22Rv1 (cell line): Measurements from ENCODE around the gene MAD1L1.

Experiments
- ZFX ChIP-seq: fragments of 450-650 bp; IDR thresholded peaks from 2 replicates; pipeline ENCODE4 v1.6.1; 2017; ENCODE audit warnings: antibody characterized with exemption, borderline replicate concordance
- TF ChIP-seq, protein P1 (sequence below): fragments of 450-650 bp; IDR thresholded peaks from 2 replicates; pipeline ENCODE4 v1.5.1; 2017; ENCODE audit warnings: mild to moderate bottlenecking

DNA sequence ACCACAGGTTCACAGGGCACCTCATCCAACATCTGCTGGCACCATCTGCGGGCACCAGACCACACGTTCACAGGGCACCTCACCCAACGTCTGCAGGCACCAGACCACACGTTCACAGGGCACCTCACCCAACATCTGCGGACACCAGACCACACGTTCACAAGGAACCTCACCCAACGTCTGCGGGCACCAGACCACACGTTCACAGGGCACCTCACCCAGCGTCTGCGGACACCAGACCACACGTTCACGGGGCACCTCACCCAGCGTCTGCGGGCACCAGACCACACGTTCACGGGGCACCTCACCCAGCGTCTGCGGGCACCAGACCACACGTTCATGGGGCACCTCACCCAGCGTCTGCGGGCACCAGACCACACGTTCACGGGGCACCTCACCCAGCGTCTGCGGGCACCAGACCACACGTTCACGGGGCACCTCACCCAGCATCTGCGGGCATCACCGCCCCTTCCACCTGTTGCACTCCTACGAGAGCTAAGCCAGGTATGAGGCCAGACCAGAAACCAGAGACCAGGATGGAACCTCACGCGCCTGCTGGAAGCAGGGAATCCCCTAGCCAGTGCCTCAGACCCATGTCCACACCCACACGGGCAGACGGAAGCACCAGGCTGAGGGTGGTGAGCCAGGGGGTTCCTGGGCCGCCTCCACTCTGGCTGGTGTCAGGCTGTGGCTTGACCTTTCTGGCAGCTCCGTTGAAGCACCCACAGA lies 182.8 kb downstream of the MAD1L1 start:
- no peak for TF ChIP-seq ZFX
- TF ChIP-seq, protein P1, sequence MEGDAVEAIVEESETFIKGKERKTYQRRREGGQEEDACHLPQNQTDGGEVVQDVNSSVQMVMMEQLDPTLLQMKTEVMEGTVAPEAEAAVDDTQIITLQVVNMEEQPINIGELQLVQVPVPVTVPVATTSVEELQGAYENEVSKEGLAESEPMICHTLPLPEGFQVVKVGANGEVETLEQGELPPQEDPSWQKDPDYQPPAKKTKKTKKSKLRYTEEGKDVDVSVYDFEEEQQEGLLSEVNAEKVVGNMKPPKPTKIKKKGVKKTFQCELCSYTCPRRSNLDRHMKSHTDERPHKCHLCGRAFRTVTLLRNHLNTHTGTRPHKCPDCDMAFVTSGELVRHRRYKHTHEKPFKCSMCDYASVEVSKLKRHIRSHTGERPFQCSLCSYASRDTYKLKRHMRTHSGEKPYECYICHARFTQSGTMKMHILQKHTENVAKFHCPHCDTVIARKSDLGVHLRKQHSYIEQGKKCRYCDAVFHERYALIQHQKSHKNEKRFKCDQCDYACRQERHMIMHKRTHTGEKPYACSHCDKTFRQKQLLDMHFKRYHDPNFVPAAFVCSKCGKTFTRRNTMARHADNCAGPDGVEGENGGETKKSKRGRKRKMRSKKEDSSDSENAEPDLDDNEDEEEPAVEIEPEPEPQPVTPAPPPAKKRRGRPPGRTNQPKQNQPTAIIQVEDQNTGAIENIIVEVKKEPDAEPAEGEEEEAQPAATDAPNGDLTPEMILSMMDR: no peak
